HepG2 (cell line): ENCODE data around the gene ADGRG6. TPM values are rescaled to one million over a fixed set of nuclear protein-coding genes. Genes with fewer than 3 reads are reported as not detected.

Source experiments
- CEBPG ChIP-seq: IDR thresholded peaks from 2 replicates; pipeline ENCODE4 v1.6.1; 2016
- GATAD1 ChIP-seq: IDR thresholded peaks from 2 replicates; pipeline ENCODE4 v1.6.1; 2016; ENCODE audit warnings: missing genetic modification reagents, missing compliant biosample characterization
- HNRNPL ChIP-seq: fragments of 200-400 bp; formaldehyde crosslinking; IDR thresholded peaks from 2 replicates; pipeline ENCODE4 v1.6.1; 2017; ENCODE audit warnings: mild to moderate bottlenecking, low read depth, low read length
- IRF2 ChIP-seq: IDR thresholded peaks from 2 replicates; pipeline ENCODE4 v1.6.1; 2018; ENCODE audit warnings: missing genetic modification reagents, missing compliant biosample characterization
- JARID2 ChIP-seq: sonication (generic); formaldehyde crosslinking; IDR thresholded peaks from 2 replicates; pipeline ENCODE4 v1.8.1; 2023; ENCODE audit warnings: missing genetic modification reagents, inconsistent platforms; ENCODE audit not compliant: insufficient replicate concordance
- KDM3A ChIP-seq: IDR thresholded peaks from 2 replicates; pipeline ENCODE4 v1.6.1; 2018; ENCODE audit warnings: low read depth, missing compliant biosample characterization
- KDM6A ChIP-seq: IDR thresholded peaks from 2 replicates; pipeline ENCODE4 v1.6.1; 2016; ENCODE audit warnings: low read depth
- KLF12 ChIP-seq: sonication (generic); formaldehyde crosslinking; IDR thresholded peaks from 2 replicates; pipeline ENCODE4 v1.4.0; 2020; ENCODE audit warnings: missing genetic modification reagents, borderline replicate concordance
- KLF6 ChIP-seq: IDR thresholded peaks from 2 replicates; pipeline ENCODE4 v1.8.0; 2016; ENCODE audit warnings: missing biosample characterization, missing genetic modification reagents
- MED1 ChIP-seq: sonication (generic); formaldehyde crosslinking; IDR thresholded peaks from 2 replicates; pipeline ENCODE4 v1.4.0; 2020; ENCODE audit warnings: missing genetic modification reagents
- MEIS2 ChIP-seq: sonication (generic); formaldehyde crosslinking; IDR thresholded peaks from 2 replicates; pipeline ENCODE4 v1.9.0; 2021; ENCODE audit warnings: mild to moderate bottlenecking, missing genetic modification reagents
- MIER2 ChIP-seq: IDR thresholded peaks from 2 replicates; pipeline ENCODE4 v1.6.1; 2016; ENCODE audit warnings: missing biosample characterization, missing genetic modification reagents
- NCOR1 ChIP-seq: fragments of 200-600 bp; sonication (generic); IDR thresholded peaks from 2 replicates; pipeline ENCODE4 v1.7.0; 2017; ENCODE audit warnings: antibody characterized with exemption, low read length, borderline replicate concordance
- POLR2AphosphoS5 ChIP-seq: IDR thresholded peaks from 2 replicates; pipeline ENCODE4 v1.6.1; 2012; ENCODE audit warnings: low read depth, low read length
- THRA ChIP-seq: sonication (generic); formaldehyde crosslinking; IDR thresholded peaks from 2 replicates; pipeline ENCODE4 v1.4.0; 2020; ENCODE audit warnings: missing genetic modification reagents, borderline replicate concordance
- ZBTB3 ChIP-seq: sonication (generic); formaldehyde crosslinking; IDR thresholded peaks from 2 replicates; pipeline ENCODE4 v1.4.0; 2020; ENCODE audit warnings: low read depth, mild to moderate bottlenecking, moderate library complexity, missing genetic modification reagents, borderline replicate concordance
- ZEB1 ChIP-seq: IDR thresholded peaks from 2 replicates; pipeline ENCODE4 v1.6.1; 2012; ENCODE audit warnings: mild to moderate bottlenecking, low read depth, inconsistent platforms; ENCODE audit not compliant: insufficient replicate concordance
- ZFP36L1 ChIP-seq: sonication (generic); formaldehyde crosslinking; IDR thresholded peaks from 2 replicates; pipeline ENCODE4 v1.8.0; 2022; ENCODE audit warnings: mild to moderate bottlenecking, missing genetic modification reagents, moderate library complexity
- ZMYM2 ChIP-seq: sonication (generic); formaldehyde crosslinking; IDR thresholded peaks from 2 replicates; pipeline ENCODE4 v1.8.0; 2022; ENCODE audit warnings: mild to moderate bottlenecking, missing genetic modification reagents
- ZNF180 ChIP-seq: sonication (generic); formaldehyde crosslinking; IDR thresholded peaks from 2 replicates; pipeline ENCODE4 v1.4.0; 2020; ENCODE audit warnings: low read depth, missing genetic modification reagents, borderline replicate concordance
- ZNF253 ChIP-seq: sonication (generic); formaldehyde crosslinking; IDR thresholded peaks from 2 replicates; pipeline ENCODE4 v1.8.0; 2022; ENCODE audit warnings: mild to moderate bottlenecking, missing genetic modification reagents, borderline replicate concordance
- ZNF263 ChIP-seq: sonication (generic); formaldehyde crosslinking; IDR thresholded peaks from 2 replicates; pipeline ENCODE4 v1.4.0; 2020; ENCODE audit warnings: missing genetic modification reagents
- ZNF292 ChIP-seq: sonication (generic); formaldehyde crosslinking; IDR thresholded peaks from 2 replicates; pipeline ENCODE4 v1.8.1; 2022; ENCODE audit warnings: mild to moderate bottlenecking, low read depth, missing genetic modification reagents, borderline replicate concordance
- ZNF441 ChIP-seq: sonication (generic); formaldehyde crosslinking; IDR thresholded peaks from 2 replicates; pipeline ENCODE4 v1.7.0; 2021; ENCODE audit warnings: missing genetic modification reagents, borderline replicate concordance
- ZNF572 ChIP-seq: sonication (generic); formaldehyde crosslinking; IDR thresholded peaks from 2 replicates; pipeline ENCODE4 v1.5.1; 2020; ENCODE audit warnings: mild to moderate bottlenecking, missing genetic modification reagents
- ZNF607 ChIP-seq: sonication (generic); formaldehyde crosslinking; IDR thresholded peaks from 2 replicates; pipeline ENCODE4 v1.5.1; 2020; ENCODE audit warnings: missing genetic modification reagents, mild to moderate bottlenecking, borderline replicate concordance
- ZNF674 ChIP-seq: sonication (generic); formaldehyde crosslinking; IDR thresholded peaks from 2 replicates; pipeline ENCODE4 v1.5.0; 2020; ENCODE audit warnings: low read depth, mild to moderate bottlenecking, missing genetic modification reagents
- ZNF737 ChIP-seq: sonication (generic); formaldehyde crosslinking; IDR thresholded peaks from 2 replicates; pipeline ENCODE4 v1.5.0; 2020; ENCODE audit warnings: missing genetic modification reagents, mild to moderate bottlenecking, borderline replicate concordance
- polyA plus RNA-seq, 8 experiments: library from polyadenylated mRNA; depleted of rRNA in 3 of 8; stranded (reverse) in 7 of 8; unstranded in 1 of 8; fragments of >200 nt; fragmentation: Illumina TruSeq in 4 of 8; extraction: Trizol in 4 of 8; gene quantifications; 2 replicates each; pipeline versions ENCODE4 v1.2.1 to v1.2.3, GENCODE V29; 2011 to 2016; ENCODE audit warnings: low read depth in 4 of 8, missing spikeins in 1 of 8, mixed read lengths in 1 of 8; ENCODE audit not compliant: insufficient read depth in 1 of 8
- total RNA-seq, 5 experiments: library from RNA; depleted of rRNA; stranded (reverse); fragments of >200 nt; fragmentation: Illumina TruSeq; extraction: Trizol; gene quantifications; 2 replicates each; pipeline ENCODE4 v1.2.3, GENCODE V29; 2016; ENCODE audit warnings: low read depth in 1 of 5
- TF ChIP-seq, protein P1 (sequence below): sonication (generic); formaldehyde crosslinking; conservative IDR thresholded peaks from 2 replicates; pipeline ENCODE4 v1.4.0; 2020; ENCODE audit warnings: missing genetic modification reagents
- TF ChIP-seq, protein P2 (sequence below): sonication (generic); formaldehyde crosslinking; IDR thresholded peaks from 2 replicates; pipeline ENCODE4 v1.8.1; 2023; ENCODE audit warnings: mild to moderate bottlenecking, missing genetic modification reagents, borderline replicate concordance

Gene ADGRG6
- total and polyA plus RNA-seq, 2 of the 13 experiments (the other 11 are each of a cell fraction or from before 2014, with no cell fraction given), result 129 to 249 TPM

GRCh38 chr6:142376800-142377496 is 75.1 kb downstream of the ADGRG6 start (continued):
- TF ChIP-seq, protein P1, sequence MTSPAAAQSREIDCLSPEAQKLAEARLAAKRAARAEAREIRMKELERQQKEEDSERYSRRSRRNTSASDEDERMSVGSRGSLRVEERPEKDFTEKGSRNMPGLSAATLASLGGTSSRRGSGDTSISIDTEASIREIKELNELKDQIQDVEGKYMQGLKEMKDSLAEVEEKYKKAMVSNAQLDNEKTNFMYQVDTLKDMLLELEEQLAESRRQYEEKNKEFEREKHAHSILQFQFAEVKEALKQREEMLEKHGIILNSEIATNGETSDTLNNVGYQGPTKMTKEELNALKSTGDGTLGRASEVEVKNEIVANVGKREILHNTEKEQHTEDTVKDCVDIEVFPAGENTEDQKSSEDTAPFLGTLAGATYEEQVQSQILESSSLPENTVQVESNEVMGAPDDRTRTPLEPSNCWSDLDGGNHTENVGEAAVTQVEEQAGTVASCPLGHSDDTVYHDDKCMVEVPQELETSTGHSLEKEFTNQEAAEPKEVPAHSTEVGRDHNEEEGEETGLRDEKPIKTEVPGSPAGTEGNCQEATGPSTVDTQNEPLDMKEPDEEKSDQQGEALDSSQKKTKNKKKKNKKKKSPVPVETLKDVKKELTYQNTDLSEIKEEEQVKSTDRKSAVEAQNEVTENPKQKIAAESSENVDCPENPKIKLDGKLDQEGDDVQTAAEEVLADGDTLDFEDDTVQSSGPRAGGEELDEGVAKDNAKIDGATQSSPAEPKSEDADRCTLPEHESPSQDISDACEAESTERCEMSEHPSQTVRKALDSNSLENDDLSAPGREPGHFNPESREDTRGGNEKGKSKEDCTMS (CRISPR knock-in tag), result no peak
- TF ChIP-seq HNRNPL (no peak), MEIS2 (CRISPR knock-in tag) (no peak), MIER2 (CRISPR knock-in tag) (no peak), ZFP36L1 (CRISPR knock-in tag) (no peak), ZNF180 (CRISPR knock-in tag) (no peak), IRF2 (CRISPR knock-in tag) (no peak), MED1 (CRISPR knock-in tag) (peak; percentile 57), ZMYM2 (CRISPR knock-in tag) (no peak), POLR2AphosphoS5 (no peak; the same call in none of the 2 replicates), KLF6 (CRISPR knock-in tag) (no peak; the same call in 1 of the 2 replicates), ZNF263 (CRISPR knock-in tag) (peak; percentile 46; the same call in 1 of the 2 replicates), ZNF292 (CRISPR knock-in tag) (no peak), ZNF572 (no peak), GATAD1 (no peak), JARID2 (CRISPR knock-in tag) (no peak), THRA (CRISPR knock-in tag) (no peak), ZNF607 (CRISPR knock-in tag) (no peak), KDM3A (CRISPR knock-in tag) (no peak), KLF12 (CRISPR knock-in tag) (no peak), KDM6A (CRISPR knock-in tag) (0 out of 2 replicates have a peak, but pooled peaks have one; percentile 3), ZEB1 (no peak), ZNF674 (CRISPR knock-in tag) (no peak), ZNF441 (CRISPR knock-in tag) (no peak), ZNF253 (CRISPR knock-in tag) (no peak), ZNF737 (CRISPR knock-in tag) (no peak), ZBTB3 (CRISPR knock-in tag) (no peak), CEBPG (CRISPR knock-in tag) (peak; percentile 43; the same call in 1 of the 2 replicates), NCOR1 (no peak)
- TF ChIP-seq, protein P2, sequence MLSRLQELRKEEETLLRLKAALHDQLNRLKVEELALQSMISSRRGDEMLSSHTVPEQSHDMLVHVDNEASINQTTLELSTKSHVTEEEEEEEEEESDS (CRISPR knock-in tag), result no peak
